ENCODE data around the gene PTPN11. TPM values are rescaled to one million over a fixed set of nuclear protein-coding genes. Genes with fewer than 3 reads are reported as not detected.

PTPN11 gene
- total RNA-seq, 1 experiment from 2014 or later: 153 TPM

DNA sequence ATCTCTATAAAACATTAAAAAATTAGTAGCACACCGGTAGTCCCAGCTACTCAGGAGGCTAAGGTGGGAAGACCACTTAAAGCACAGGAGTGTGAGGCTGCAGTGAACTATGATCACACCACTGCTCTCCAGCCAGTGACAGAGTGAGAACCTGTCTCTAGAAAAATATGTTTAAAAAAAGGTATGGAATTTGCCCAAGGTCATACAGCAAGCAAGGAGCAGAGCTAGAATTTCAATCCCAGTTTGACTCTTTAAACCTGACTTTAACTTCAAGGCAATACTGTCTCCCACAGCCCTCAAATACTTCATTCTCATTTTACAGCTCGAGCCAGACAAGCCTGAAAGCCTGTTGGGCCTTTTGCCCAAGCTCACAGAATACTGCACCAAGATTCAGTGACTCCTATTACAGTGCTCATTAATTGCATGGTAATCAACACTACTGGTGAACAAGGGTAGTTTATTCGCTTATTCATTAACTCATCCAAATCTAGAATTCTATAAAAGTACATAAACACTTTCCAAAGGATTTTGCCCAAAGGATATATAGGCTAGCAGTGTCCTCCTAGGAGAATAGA, 44.5 kb upstream of the PTPN11 start:
- Histone ChIP-seq H3K27me3 (replicated peaks; ENCODE audit: control insufficient read depth, insufficient read depth, low read length) (no peaks in the 10 kb centered on the region), H3K9me3 (no peaks in the 10 kb centered on the region), H3K4me3 (ENCODE audit: low read depth, low read length) (no peak overlapping the region), H3K4me1 (peaks cover 13% of the 10 kb centered on the region), H3K36me3 (ENCODE audit: control insufficient read depth, insufficient read depth, low read length) (no peaks in the 10 kb centered on the region)
- no peak overlapping the region for H3K4me3 Mint-ChIP-seq (ENCODE audit: unreplicated experiment)
- H3K27me3 Mint-ChIP-seq (ENCODE audit: insufficient read depth, unreplicated experiment): no peaks in the 10 kb centered on the region
- no peaks in the 10 kb centered on the region for H3K9me3 Mint-ChIP-seq (ENCODE audit: unreplicated experiment)
- TF ChIP-seq, protein P1, sequence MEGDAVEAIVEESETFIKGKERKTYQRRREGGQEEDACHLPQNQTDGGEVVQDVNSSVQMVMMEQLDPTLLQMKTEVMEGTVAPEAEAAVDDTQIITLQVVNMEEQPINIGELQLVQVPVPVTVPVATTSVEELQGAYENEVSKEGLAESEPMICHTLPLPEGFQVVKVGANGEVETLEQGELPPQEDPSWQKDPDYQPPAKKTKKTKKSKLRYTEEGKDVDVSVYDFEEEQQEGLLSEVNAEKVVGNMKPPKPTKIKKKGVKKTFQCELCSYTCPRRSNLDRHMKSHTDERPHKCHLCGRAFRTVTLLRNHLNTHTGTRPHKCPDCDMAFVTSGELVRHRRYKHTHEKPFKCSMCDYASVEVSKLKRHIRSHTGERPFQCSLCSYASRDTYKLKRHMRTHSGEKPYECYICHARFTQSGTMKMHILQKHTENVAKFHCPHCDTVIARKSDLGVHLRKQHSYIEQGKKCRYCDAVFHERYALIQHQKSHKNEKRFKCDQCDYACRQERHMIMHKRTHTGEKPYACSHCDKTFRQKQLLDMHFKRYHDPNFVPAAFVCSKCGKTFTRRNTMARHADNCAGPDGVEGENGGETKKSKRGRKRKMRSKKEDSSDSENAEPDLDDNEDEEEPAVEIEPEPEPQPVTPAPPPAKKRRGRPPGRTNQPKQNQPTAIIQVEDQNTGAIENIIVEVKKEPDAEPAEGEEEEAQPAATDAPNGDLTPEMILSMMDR (IDR thresholded peaks at IDR 0.05; ENCODE audit: insufficient read depth in 1 of 2, low read depth in 1 of 2, low read length in 1 of 2, severe bottlenecking in 1 of 2, unreplicated experiment in 1 of 2): no peak
- ChIA-PET CTCF (no interaction called here), POLR2A (no interaction called here)
- peaks cover 8% of the 10 kb centered on the region for H3K36me3 Mint-ChIP-seq (ENCODE audit: insufficient read depth, unreplicated experiment)
- no peak overlapping the region for H3K27ac Mint-ChIP-seq (ENCODE audit: unreplicated experiment)
- H3K4me1 Mint-ChIP-seq (ENCODE audit: low read depth, unreplicated experiment): peaks cover 6% of the 10 kb centered on the region
- BruUV-seq (replicated peaks): no TSS peak
- intact Hi-C loops (cut with micrococcal nuclease; ENCODE audit: unreplicated experiment): no loop called here
- no peak for DNase-seq

DNA sequence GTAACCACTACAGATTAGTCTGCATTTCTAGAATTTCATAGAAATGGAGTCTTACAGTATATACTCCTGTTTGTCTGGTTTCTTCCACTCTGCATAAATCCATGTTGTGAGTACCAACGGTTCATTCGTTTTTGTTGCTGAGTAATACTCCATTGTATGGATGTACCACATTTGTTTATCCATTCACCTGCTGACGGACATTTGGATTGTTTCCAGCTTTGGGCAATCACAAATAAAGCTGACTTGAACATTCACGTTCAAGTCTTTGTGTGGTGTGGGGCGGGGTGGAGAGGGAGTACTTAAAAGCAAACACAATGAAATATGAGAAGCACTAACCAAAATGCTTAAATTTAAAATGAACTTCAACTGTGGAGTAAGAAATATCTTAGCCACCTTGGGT, 43.6 kb upstream of the PTPN11 start:
- no peaks in the 10 kb centered on the region for H3K9me3 ChIP-seq
- TF ChIP-seq, protein P1 (IDR thresholded peaks at IDR 0.05; ENCODE audit: insufficient read depth in 1 of 2, low read depth in 1 of 2, low read length in 1 of 2, severe bottlenecking in 1 of 2, unreplicated experiment in 1 of 2): no peak
- H3K4me3 ChIP-seq (ENCODE audit: low read depth, low read length): no peak overlapping the region
- ChIA-PET POLR2A (no interaction called here), CTCF (no interaction called here)
- H3K36me3 Mint-ChIP-seq (ENCODE audit: insufficient read depth, unreplicated experiment): peaks cover 8% of the 10 kb centered on the region
- no peaks in the 10 kb centered on the region for H3K36me3 ChIP-seq (ENCODE audit: control insufficient read depth, insufficient read depth, low read length)
- no TSS peak for BruUV-seq (replicated peaks)
- no peak for DNase-seq
- no peak overlapping the region for H3K4me3 Mint-ChIP-seq (ENCODE audit: unreplicated experiment)
- H3K27ac Mint-ChIP-seq (ENCODE audit: unreplicated experiment): no peak overlapping the region
- peaks cover 6% of the 10 kb centered on the region for H3K4me1 Mint-ChIP-seq (ENCODE audit: low read depth, unreplicated experiment)
- no peaks in the 10 kb centered on the region for H3K27me3 Mint-ChIP-seq (ENCODE audit: insufficient read depth, unreplicated experiment)
- no peaks in the 10 kb centered on the region for H3K9me3 Mint-ChIP-seq (ENCODE audit: unreplicated experiment)
- intact Hi-C loops (cut with micrococcal nuclease; ENCODE audit: unreplicated experiment): no loop called here
- peaks cover 13% of the 10 kb centered on the region for H3K4me1 ChIP-seq
- H3K27me3 ChIP-seq (replicated peaks; ENCODE audit: control insufficient read depth, insufficient read depth, low read length): no peaks in the 10 kb centered on the region

DNA sequence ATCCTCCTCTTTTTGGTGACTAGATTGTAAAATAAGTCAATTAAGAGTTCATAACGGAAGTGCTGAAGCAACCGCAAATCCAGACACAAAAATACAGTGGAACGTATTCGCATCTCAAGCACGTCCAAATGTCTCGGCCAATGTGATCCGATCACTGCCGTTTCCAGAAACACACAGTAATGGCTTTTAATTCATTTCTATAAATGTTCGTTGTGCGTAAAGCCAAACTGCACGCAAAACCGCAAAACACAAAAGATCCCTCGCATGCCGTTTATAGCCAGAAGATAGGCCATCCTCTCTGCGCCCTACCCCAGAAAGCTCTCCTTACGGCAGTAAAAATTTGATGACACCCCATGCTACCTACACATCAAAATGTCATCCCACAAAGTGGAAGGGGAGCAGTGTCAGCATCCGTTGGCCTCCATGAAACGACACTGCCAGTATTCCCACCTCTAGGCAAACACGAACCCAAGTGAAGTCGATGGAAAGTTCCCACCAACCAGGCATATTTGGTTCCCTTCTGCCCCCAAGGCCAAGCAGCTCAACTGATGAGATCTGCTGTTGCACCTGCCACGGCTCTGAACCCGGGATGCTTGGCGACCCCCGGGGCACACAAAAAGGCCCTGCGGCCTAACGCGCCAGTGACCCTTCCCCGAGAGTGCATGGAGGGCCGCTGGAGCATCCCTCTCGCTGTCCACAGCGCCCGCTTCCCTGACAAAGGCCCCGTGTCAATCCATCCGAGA, 37.9 kb upstream of the PTPN11 start:
- Mint-ChIP-seq H3K4me1 (ENCODE audit: low read depth, unreplicated experiment) (peaks cover 11% of the 10 kb centered on the region), H3K9me3 (ENCODE audit: unreplicated experiment) (no peaks in the 10 kb centered on the region), H3K27ac (ENCODE audit: unreplicated experiment) (peak overlapping the region; percentile 88), H3K36me3 (ENCODE audit: insufficient read depth, unreplicated experiment) (peaks cover 9% of the 10 kb centered on the region), H3K27me3 (ENCODE audit: insufficient read depth, unreplicated experiment) (no peaks in the 10 kb centered on the region), H3K4me3 (ENCODE audit: unreplicated experiment) (peak overlapping the region; percentile 86)
- H3K9me3 ChIP-seq: no peaks in the 10 kb centered on the region
- DNase-seq: no peak
- CTCF ChIA-PET: interaction anchor here (0.7 kb wide), 1 partner anchor 1105 kb away, joined by 5 read pairs; no protein-coding TSS in a partner anchor
- H3K27me3 ChIP-seq (replicated peaks; ENCODE audit: control insufficient read depth, insufficient read depth, low read length): no peaks in the 10 kb centered on the region
- H3K36me3 ChIP-seq (ENCODE audit: control insufficient read depth, insufficient read depth, low read length): no peaks in the 10 kb centered on the region
- no TSS peak for BruUV-seq (replicated peaks)
- POLR2A ChIA-PET: no interaction called here
- peak overlapping the region; percentile 86 for H3K4me3 ChIP-seq (ENCODE audit: low read depth, low read length)
- peaks cover 8% of the 10 kb centered on the region; the same call in 1 of the 2 replicates for H3K4me1 ChIP-seq
- TF ChIP-seq, protein P1 (IDR thresholded peaks at IDR 0.05; ENCODE audit: insufficient read depth in 1 of 2, low read depth in 1 of 2, low read length in 1 of 2, severe bottlenecking in 1 of 2, unreplicated experiment in 1 of 2): no peak
- intact Hi-C loops (cut with micrococcal nuclease; ENCODE audit: unreplicated experiment): loop anchor here (10.0 kb wide), 2 partner anchors 86 to 256 kb away; partner anchors contain the start of gene TRAFD1
